Activated T-helper 1 cell treated with anti-CD3 and anti-CD28 coated beads, Interleukin-12 subunit alpha, Interleukin-12 subunit beta, Interleukin-2, Interleukin-4 antibody, amounts not matched to agents 30 ng/mL and 10 ng/mL and 1 ng/mL, durations not matched to agents 14 hours and 24 hours and 36 hours (primary cell): ENCODE results near the gene OR52R1. TPM values are rescaled to one million over a fixed set of nuclear protein-coding genes. Genes with fewer than 3 reads are reported as not detected.
"Not testable (repeated sequence)": the region's sequence is repeated elsewhere in the genome, so short reads cannot be mapped to it uniquely, and the experiment has no call there.

Experiments used
- DNase-seq: peaks from one replicate; pipeline ENCODE4 v3.0.0; 2021; ENCODE audit warnings: low spot score
- H3K27ac Mint-ChIP-seq: one replicate; pipeline ENCODE4 v1.8.0; 2021; ENCODE audit warnings: mild to moderate bottlenecking, mixed read lengths
- H3K27me3 Mint-ChIP-seq: one replicate; pipeline ENCODE4 v1.8.0; 2022; ENCODE audit warnings: mild to moderate bottlenecking, moderate library complexity, mixed read lengths; ENCODE audit not compliant: insufficient read depth
- H3K36me3 Mint-ChIP-seq: one replicate; pipeline ENCODE4 v1.8.0; 2021; ENCODE audit warnings: low read depth, mixed read lengths
- H3K4me1 Mint-ChIP-seq: one replicate; pipeline ENCODE4 v1.8.0; 2021; ENCODE audit warnings: low read depth, mixed read lengths
- H3K4me3 Mint-ChIP-seq: one replicate; pipeline ENCODE4 v1.8.0; 2021; ENCODE audit warnings: mild to moderate bottlenecking, moderate library complexity, mixed read lengths
- H3K9me3 Mint-ChIP-seq: one replicate; pipeline ENCODE4 v1.8.0; 2021; ENCODE audit warnings: mixed read lengths
- intact Hi-C: fragments of 100-400 bp; cut with micrococcal nuclease; formaldehyde crosslinking; loops from one replicate; pipeline ENCODE4 v1.15.1; 2024
- total RNA-seq: library from RNA; stranded (reverse); gene quantifications from 2 replicates; pipeline ENCODE4 v1.2.3, GENCODE V29; 2022

Gene OR52R1
- not detected in 2 replicates for total RNA-seq

DNA sequence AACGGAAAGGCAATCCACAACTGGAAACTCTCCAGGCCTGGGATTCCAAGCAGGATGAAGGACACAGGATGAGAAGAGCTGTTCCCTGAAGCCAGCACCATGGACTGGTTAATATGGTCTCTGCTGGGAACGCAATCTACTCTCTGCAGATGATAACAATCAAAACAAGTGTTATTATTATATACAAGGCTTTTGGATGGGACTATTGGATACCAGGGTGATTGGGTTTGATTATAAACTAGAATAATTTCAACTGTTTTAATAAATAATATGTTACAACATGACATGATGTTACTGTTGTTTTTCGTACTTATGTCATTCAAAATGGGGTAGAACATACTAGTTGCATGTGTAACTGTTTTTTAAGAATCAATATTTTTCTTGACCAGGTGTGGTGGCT is at the start of gene OR52R1:
OR52R1 (minus strand) TSS at position 101 of the 400 bp plus-strand sequence; CDS start at position 101, 0 bp downstream.
- H3K4me3 Mint-ChIP-seq, result no peak within 1 kb of the TSS
- DNase-seq, result no peak
- no peaks in the 10 kb centered on the region for H3K4me1 Mint-ChIP-seq
- no peak within 1 kb of the TSS for H3K27ac Mint-ChIP-seq
- H3K36me3 Mint-ChIP-seq, result no peaks in the 10 kb centered on the region
- intact Hi-C loops, result no loop called here
- no peaks in the 10 kb centered on the region for H3K27me3 Mint-ChIP-seq
- H3K9me3 Mint-ChIP-seq, result no peaks in the 10 kb centered on the region

DNA sequence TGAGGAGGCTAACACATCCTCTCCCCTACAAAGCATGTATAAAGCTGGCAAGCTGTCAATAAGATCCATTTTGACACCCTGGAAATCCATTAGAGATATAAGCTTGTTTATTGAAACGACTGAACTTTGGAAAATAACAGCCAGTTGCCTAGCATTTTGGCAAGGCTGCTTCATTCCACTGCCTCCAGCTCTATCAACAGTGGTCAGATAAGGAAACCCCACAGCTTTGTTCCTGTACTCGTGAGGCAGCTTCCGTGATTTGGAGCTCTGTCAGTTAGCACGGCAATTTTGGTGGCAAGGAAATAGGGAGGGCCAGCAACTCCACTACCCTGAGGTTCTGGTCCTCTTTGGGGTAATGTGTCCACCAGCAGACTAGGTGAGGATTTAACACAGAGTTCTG is 46.9 kb upstream of the OR52R1 start:
- H3K36me3 Mint-ChIP-seq, result no peaks in the 10 kb centered on the region
- intact Hi-C loops, result no loop called here
- DNase-seq, result no peak
- H3K9me3 Mint-ChIP-seq, result no peaks in the 10 kb centered on the region
- H3K27me3 Mint-ChIP-seq, result no peaks in the 10 kb centered on the region
- no peak overlapping the region for H3K27ac Mint-ChIP-seq
- H3K4me3 Mint-ChIP-seq, result no peak overlapping the region
- H3K4me1 Mint-ChIP-seq, result no peaks in the 10 kb centered on the region

DNA sequence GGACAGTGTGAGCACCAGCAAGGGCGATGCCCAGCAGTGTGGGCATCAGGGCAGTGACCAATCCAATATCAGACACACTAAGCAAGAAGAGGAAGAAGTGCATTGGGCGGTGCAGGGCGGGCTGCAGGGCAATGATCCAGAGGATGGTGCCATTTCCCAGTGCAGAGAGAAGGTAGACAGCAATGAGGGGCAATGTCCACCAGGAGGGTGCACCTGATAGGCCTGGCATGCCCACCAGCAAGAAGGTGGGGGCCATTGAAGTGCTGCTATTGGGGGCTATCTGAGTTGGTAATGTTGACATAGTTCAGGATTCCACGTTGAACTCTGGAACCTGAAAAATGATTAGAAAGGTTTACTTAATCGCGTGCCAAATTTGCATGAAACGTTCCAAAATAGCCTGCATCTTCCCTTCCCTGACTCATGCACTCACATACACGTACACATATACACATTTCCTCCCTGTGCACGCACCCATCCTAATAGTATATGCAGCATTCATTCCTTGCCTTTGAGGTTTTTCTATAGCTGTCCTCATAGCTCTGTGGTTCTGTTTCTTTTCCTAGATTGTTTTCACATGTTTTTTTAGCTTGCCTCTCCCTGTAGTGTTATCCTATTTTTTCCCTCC is 44.8 kb upstream of the OR52R1 start, which contains the start of gene OR51S1:
OR51S1 (minus strand) TSS at position 301 of the 625 bp plus-strand sequence; CDS start at position 301, 0 bp downstream.
- intact Hi-C loops, result no loop called here
- H3K4me3 Mint-ChIP-seq, result no peak within 1 kb of the TSS
- H3K36me3 Mint-ChIP-seq, result no peaks in the 10 kb centered on the region
- H3K27ac Mint-ChIP-seq, result no peak within 1 kb of the TSS
- DNase-seq, result no peak
- no peaks in the 10 kb centered on the region for H3K4me1 Mint-ChIP-seq
- no peaks in the 10 kb centered on the region for H3K9me3 Mint-ChIP-seq
- no peaks in the 10 kb centered on the region for H3K27me3 Mint-ChIP-seq

DNA sequence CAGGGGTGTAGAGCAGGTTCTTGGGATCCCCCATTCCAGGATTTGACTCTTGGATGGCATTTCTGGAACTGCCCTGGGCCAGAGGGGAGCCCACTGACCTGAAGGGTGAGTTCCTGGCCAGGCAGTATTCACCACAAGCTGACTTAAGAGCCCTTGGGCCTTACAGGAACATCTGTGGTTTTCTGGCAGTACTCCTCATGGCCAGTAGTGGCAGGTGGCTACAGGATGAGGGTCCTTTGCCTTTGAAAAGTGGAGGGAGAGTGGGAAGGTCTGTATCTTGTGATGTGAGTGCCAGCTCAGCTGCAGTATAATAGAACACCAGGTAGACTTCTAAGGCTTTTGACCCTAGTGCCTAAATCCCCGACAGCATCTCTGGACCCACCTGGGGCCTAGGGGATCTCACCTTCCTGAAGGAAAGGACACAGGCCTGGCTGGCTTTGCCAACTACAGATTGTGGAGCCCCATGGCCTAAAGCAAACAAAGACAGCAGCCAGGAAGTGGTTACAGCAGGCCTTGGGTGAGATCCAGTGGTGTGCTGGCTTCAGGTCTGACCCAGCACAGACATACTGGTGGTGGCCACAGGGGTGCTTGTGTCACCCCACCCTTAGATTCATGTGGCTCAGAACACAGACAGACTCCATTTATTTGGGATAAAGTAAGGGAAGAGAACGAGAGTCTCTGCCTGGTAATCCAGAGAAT is 35.8 kb upstream of the OR52R1 start:
- no peaks in the 10 kb centered on the region for H3K9me3 Mint-ChIP-seq
- no peaks in the 10 kb centered on the region for H3K4me1 Mint-ChIP-seq
- intact Hi-C loops, result no loop called here
- no peak overlapping the region for H3K4me3 Mint-ChIP-seq
- H3K36me3 Mint-ChIP-seq, result no peaks in the 10 kb centered on the region
- no peak overlapping the region for H3K27ac Mint-ChIP-seq
- no peaks in the 10 kb centered on the region for H3K27me3 Mint-ChIP-seq
- DNase-seq, result no peak

DNA sequence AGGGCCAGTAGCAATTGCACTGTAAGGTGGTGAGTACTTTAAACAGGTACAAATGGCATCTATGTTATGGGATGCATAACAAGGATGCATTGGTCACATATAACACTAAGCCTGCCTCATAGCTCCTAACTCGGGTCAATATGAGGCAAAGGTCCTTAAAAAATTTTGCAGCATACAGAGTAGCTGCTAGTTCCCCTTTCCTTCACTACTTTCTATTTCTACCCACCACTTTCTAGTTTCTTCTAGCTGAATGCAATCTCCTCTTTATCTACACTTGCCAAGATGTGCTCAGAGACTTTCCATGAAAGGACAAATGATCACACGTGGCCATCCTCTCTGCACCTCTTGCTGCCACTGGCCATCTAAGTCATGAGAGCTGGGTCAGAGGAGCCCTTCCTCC is 26.7 kb upstream of the OR52R1 start:
- DNase-seq, result no peak
- Mint-ChIP-seq H3K27me3 (peaks cover 3% of the 10 kb centered on the region), H3K4me1 (no peaks in the 10 kb centered on the region), H3K36me3 (no peaks in the 10 kb centered on the region), H3K9me3 (no peaks in the 10 kb centered on the region), H3K4me3 (no peak overlapping the region), H3K27ac (no peak overlapping the region)
- intact Hi-C loops, result no loop called here

DNA sequence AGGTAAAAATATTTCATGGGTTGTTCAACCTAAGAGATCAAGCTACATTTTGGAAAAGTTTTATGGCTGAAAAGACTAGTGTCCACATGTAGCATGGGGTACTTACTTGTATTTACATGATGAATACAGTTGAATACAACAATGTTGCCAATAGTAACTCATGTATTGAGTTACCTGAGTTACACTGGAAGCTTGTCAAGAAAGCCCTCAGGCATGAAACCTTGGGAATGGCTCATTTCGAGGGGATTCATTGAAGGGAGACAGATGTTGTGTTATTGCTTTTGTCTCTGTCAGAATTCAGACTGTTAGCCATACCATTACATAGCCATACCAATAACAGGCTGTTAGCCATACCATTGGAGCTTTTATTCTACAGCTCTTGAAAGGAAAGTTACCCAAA is 26.2 kb upstream of the OR52R1 start:
- no peak for DNase-seq
- Mint-ChIP-seq H3K27me3 (peaks cover 3% of the 10 kb centered on the region), H3K36me3 (no peaks in the 10 kb centered on the region), H3K4me3 (no peak overlapping the region), H3K27ac (no peak overlapping the region), H3K4me1 (no peaks in the 10 kb centered on the region), H3K9me3 (no peaks in the 10 kb centered on the region)
- intact Hi-C loops, result no loop called here

DNA sequence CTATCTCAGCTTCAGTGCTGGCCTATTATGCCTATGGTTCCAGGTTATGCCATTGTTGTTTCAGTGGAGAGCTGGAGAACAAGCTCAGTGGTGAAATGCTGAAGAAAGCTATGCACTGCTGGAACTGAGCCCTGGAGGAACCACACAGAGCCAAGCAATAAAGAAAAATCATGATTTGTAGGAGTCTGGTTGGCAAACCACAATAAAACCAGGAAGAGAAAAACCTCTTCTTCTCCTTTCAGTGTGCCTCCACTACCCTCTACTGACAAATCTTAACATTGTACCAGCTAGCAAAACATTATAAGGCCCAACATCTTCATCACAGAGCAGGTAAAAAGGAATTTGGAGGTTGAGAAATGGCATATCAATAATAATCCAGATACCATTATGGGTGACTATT is 22.2 kb upstream of the OR52R1 start:
- H3K9me3 Mint-ChIP-seq, result no peaks in the 10 kb centered on the region
- no peak overlapping the region for H3K4me3 Mint-ChIP-seq
- H3K27me3 Mint-ChIP-seq, result peaks cover 3% of the 10 kb centered on the region
- H3K36me3 Mint-ChIP-seq, result no peaks in the 10 kb centered on the region
- DNase-seq, result no peak
- intact Hi-C loops, result no loop called here
- H3K4me1 Mint-ChIP-seq, result no peaks in the 10 kb centered on the region
- no peak overlapping the region for H3K27ac Mint-ChIP-seq

DNA sequence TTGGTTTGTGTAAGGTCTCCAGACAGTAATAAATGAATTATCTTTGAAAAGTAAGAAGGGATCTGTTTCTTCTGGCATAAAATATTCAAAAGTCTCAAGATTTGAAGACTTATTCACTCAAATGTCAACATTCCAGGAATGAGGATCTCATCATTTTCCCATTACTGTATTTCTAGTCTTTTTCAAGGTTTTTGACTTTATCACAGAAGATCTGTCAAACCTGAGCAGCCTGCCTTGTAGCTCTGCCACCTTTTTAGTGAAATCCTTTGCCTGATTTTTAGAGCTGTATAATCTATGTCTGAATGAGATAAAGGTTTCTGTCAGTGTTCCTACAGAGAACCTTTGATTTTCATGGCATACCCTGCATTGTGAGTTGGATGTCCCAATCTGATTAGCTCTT is 21.0 kb upstream of the OR52R1 start:
- no peak for DNase-seq
- no peaks in the 10 kb centered on the region for H3K4me1 Mint-ChIP-seq
- no peak overlapping the region for H3K4me3 Mint-ChIP-seq
- intact Hi-C loops, result no loop called here
- no peaks in the 10 kb centered on the region for H3K9me3 Mint-ChIP-seq
- no peak overlapping the region for H3K27ac Mint-ChIP-seq
- H3K36me3 Mint-ChIP-seq, result no peaks in the 10 kb centered on the region
- peaks cover 2% of the 10 kb centered on the region for H3K27me3 Mint-ChIP-seq

DNA sequence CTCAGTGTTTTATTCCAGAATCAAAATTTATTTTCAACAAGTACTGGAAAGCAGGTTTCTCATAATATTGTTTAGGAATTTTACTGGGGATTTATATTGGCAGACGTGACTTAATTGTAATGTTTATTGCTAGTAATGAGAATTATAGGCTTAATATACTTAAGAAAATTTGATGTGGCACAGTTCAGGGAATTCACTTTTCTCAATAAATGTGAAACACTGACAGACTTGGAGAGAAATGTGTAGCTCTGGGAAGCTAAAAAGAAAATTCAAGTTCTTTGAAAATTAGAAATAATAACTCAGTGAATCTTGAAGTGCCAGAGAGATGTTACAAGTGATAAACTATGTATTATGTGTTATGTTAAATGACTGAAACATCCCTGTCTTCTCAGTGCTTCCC is 16.8 kb upstream of the OR52R1 start, which contains the start of gene OR51F2:
OR51F2 (plus strand) TSS at position 301 of the 400 bp plus-strand sequence. CDS start 101 bp downstream, outside the sequence.
- Mint-ChIP-seq H3K27me3 (no peaks in the 10 kb centered on the region), H3K9me3 (no peaks in the 10 kb centered on the region), H3K27ac (no peak within 1 kb of the TSS), H3K36me3 (no peaks in the 10 kb centered on the region), H3K4me1 (no peaks in the 10 kb centered on the region), H3K4me3 (no peak within 1 kb of the TSS)
- intact Hi-C loops, result no loop called here
- no peak for DNase-seq

DNA sequence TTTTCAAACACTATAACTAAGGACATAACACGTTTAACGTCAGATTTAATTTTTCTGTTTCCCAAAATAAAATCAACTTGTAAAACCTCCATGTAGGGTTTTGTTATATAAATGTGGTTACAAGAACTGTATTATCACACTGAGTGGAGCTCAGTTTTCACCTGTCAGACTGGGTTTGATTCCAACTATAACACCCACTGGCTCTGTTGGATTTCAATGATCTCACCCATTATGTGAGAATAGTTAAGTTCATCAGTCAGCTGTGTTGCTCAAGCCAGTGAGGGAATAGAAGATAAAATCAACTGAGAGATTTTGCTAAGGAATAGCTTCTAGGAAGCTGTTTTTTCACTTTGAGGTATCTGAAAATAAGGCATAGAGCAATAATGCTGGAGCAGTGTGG is 5.1 kb upstream of the OR52R1 start:
- intact Hi-C loops, result no loop called here
- no peaks in the 10 kb centered on the region for H3K36me3 Mint-ChIP-seq
- no peak overlapping the region for H3K4me3 Mint-ChIP-seq
- no peaks in the 10 kb centered on the region for H3K9me3 Mint-ChIP-seq
- H3K27ac Mint-ChIP-seq, result no peak overlapping the region
- H3K4me1 Mint-ChIP-seq, result no peaks in the 10 kb centered on the region
- no peak for DNase-seq
- no peaks in the 10 kb centered on the region for H3K27me3 Mint-ChIP-seq

DNA sequence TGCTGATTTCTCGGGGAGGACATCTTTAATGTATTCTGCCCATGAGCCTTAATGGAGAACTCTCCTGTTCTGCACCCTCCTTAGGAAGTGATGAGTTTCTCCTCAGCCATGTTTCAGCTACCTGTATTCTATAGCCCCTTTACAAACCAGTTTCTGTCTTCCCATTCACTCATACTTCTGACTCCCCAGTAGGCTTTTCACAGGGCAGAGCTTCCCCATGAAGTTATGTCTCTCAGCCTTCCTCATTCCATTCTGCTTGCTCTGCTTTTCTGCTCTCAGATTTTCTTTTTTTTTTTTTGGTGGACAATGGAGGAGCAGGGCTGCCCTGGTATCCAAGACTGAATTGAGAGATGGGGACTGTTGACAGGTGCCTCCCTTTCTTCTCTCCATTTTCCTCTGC is 4.3 kb upstream of the OR52R1 start:
- DNase-seq, result no peak
- no peak overlapping the region for H3K4me3 Mint-ChIP-seq
- intact Hi-C loops, result no loop called here
- no peaks in the 10 kb centered on the region for H3K9me3 Mint-ChIP-seq
- H3K27ac Mint-ChIP-seq, result no peak overlapping the region
- H3K27me3 Mint-ChIP-seq, result no peaks in the 10 kb centered on the region
- H3K4me1 Mint-ChIP-seq, result no peaks in the 10 kb centered on the region
- no peaks in the 10 kb centered on the region for H3K36me3 Mint-ChIP-seq

DNA sequence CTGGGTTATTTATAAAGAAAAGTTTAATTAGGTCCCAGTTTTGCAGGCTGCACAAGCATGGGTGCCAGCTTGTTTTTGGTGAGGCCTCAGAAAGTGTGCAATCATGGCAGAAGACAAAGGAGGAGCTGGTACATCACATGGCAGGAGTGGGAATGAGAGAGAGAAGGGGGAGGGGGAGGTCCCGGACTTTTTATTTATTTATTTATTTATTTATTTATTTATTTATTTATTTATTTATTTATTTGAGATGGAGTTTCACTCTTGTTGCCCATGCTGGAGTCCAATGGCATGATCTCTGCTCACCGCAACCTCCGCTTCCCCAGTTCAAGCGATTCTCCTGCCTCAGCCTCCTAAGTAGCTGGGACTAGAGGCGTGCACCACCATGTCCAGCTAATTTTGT is 2.9 kb downstream of the OR52R1 start:
- H3K4me3 Mint-ChIP-seq, DNase-seq, H3K36me3 Mint-ChIP-seq, H3K27ac Mint-ChIP-seq, H3K27me3 Mint-ChIP-seq, H3K9me3 Mint-ChIP-seq, H3K4me1 Mint-ChIP-seq, intact Hi-C loops: not testable (repeated sequence)

DNA sequence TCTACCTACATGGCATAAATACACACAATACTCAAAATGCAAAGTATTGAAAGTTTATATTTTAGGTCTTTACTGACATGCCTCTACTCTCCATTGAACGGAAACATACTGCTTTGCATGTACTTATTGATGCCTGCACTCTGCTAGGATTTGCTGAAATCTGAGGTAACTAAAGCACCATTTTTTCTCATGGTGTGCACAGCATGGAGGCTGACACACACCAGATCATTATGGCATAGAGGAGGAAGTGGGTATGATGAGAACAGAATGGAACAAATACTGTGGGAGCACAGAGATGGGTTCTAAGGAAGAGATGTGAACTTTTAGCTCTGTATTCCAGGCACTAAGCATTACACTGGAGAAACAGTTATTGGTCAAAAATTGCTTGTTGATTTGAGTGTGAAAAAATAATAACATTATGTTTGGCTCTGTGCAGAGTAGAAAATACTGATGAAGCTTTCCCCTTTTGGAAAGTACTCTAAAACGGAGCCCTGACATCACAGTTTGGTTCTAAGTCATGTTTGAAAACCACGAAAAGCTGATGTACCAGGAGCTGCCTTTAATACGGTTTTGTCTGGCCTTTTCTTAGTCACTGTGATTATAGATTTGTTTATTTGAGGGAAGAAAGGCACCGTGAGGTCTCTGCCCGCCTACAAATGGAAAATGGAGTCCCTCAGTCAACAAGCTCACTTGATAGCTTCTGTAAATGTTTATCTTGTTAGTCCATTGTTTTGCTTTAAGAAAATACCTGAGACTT is 5.6 kb downstream of the OR52R1 start:
- Mint-ChIP-seq H3K36me3 (no peaks in the 10 kb centered on the region), H3K27me3 (no peaks in the 10 kb centered on the region), H3K27ac (no peak overlapping the region), H3K4me3 (no peak overlapping the region), H3K9me3 (no peaks in the 10 kb centered on the region), H3K4me1 (no peaks in the 10 kb centered on the region)
- intact Hi-C loops, result no loop called here
- DNase-seq, result no peak
